Astrocyte of the hippocampus (primary cell): ENCODE results near the gene NXPE2.

Experiments
- DNase-seq: peaks from one replicate; pipeline ENCODE4 v3.0.0; 2011; ENCODE audit warnings: low read depth, low spot score

Gene NXPE2

GRCh38 chr11:114745150-114745671 is 66.9 kb downstream of the NXPE2 start:
- no peak for DNase-seq

- no peak for DNase-seq
Measured at GRCh38 chr11:114746013-114746412, 67.7 kb downstream of the NXPE2 start.
